Stimulated activated CD4-positive, alpha-beta T cell treated with anti-CD3 and anti-CD28 coated beads, TNF-alpha, amount 100 ng/mL, for 4 hours (primary cell): ENCODE measurements around the gene SEPTIN11.
A peak's percentile ranks its signal among the peaks of the same experiment; 100 is the strongest.

Experiments
- DNase-seq, 3 experiments: peaks; one replicate each; pipeline ENCODE4 v3.0.0-alpha.2; 2020; ENCODE audit warnings: low read depth in 3 of 3

SEPTIN11 gene

GRCh38 chr4:76979236-76979635 lies 29.7 kb downstream of the SEPTIN11 start:
- DNase-seq, result no peak

DNA sequence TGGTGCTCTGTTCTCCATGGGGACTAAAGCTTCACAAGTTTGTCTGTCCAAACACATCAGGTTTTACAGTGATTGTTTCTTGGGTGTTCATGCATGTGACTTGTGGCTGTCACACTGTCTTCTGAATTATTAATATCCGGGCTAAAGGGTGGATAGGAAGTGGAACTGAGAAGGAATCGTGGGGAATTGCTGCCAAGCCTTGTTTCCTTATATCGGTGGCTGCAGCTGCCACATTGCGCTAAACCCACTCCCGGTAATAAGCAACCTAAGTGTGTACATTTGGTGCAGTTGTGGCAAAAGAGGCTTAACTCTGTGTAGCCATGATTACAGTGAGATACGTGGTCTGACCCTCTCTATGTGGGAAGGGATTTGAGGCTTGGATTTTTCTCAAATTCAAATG lies 30.7 kb downstream of the SEPTIN11 start:
- no peak for DNase-seq

- DNase-seq, result no peak
These were observed 32.1 kb downstream of the SEPTIN11 start for GRCh38 chr4:76981644-76982043.

DNA sequence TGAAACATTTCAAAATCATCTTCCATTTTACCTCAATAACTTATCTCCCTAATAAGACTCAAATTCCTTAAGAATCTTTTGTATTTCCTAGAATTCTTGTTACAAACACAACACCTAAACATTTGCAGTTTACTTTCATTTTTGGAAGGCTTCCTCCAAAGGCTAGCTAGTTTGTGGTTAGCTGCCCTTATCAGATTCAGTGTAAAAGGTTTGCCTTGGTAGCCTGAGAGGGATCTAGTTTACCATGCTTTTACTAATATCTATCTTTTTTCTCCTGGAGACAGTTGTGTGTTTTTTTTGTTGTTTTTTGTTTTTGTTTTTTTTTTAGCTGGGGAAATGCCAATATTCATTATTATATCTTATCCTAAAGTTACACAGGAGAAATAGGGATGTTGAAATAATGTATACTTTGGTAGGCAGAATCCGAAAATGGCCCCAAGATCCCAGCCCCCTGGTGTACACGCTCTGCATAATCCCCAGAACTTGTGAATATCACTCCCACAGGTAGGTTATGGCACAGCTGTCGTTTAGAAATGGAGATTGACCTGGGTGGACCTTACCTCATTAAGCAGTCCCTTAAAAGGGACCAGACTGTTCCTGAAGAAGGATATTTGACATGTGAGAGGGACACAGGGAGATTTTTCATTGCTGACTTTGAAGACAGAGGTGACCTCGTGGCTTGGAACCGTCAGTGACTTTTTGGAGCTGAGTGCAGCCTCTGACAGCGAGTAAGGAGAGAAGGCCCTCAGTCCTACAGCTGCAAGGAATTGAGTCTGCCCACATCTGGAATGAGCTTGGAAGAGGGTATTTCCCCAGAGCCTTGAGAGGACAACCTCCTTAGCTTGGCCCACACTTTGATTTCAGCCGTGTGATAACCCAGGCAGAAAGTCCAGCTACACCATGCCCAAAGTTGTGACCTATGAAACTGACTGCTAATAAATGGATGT lies 33.4 kb downstream of the SEPTIN11 start:
- DNase-seq, result no peak

GRCh38 chr4:76984127-76984526 lies 34.6 kb downstream of the SEPTIN11 start:
- no peak for DNase-seq

DNA sequence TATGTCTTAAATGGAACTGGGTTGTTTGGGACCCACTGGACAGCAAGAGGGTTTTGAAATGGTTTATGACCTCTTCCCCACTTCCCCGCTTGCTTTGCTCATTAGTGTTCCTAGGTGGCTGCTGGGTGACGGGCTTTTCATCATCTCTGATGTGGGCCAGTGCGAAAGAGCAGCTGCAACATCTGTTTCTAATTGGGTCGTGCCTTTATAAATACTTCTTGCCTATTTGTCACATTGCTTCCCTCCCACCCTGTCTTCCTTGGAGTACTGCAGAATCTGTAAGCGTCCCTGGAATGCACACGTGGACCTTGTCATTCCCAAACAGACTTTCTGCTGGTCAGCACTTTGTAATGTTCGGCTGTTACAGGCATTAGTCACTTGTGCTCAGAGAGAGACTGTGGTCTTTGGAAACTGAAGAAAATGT lies 35.2 kb downstream of the SEPTIN11 start:
- DNase-seq, result no peak

- no peak for DNase-seq
These were observed 37.6 kb downstream of the SEPTIN11 start for GRCh38 chr4:76987153-76987591.

DNA sequence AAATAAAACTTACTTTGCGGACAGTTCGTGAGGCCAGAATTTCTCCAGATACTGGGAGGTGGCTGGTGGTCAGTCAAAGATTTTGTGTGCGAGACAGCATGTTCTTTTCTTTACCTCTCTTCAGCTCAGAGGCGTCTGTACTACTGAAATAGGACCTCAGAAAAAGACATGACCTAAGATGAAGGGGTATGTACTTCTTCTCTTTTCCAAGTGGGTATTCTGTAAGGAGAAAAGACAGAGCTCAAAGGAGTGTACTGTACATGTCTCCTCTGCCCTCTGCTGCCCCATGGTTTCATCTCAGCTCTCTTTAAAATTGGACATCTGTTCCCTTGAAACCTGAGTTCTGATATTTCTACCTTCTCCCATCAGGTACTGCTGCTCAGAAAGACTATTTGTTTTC lies 38.1 kb downstream of the SEPTIN11 start:
- no peak for DNase-seq

GRCh38 chr4:76989391-76990061 lies 40.0 kb downstream of the SEPTIN11 start:
- peak in 1 of 3 experiments; percentile 18 for DNase-seq

- DNase-seq, result no peak
These were observed 40.9 kb downstream of the SEPTIN11 start for GRCh38 chr4:76990288-76991080.

- no peak for DNase-seq
These were observed 41.7 kb downstream of the SEPTIN11 start for GRCh38 chr4:76991161-76991660.

DNA sequence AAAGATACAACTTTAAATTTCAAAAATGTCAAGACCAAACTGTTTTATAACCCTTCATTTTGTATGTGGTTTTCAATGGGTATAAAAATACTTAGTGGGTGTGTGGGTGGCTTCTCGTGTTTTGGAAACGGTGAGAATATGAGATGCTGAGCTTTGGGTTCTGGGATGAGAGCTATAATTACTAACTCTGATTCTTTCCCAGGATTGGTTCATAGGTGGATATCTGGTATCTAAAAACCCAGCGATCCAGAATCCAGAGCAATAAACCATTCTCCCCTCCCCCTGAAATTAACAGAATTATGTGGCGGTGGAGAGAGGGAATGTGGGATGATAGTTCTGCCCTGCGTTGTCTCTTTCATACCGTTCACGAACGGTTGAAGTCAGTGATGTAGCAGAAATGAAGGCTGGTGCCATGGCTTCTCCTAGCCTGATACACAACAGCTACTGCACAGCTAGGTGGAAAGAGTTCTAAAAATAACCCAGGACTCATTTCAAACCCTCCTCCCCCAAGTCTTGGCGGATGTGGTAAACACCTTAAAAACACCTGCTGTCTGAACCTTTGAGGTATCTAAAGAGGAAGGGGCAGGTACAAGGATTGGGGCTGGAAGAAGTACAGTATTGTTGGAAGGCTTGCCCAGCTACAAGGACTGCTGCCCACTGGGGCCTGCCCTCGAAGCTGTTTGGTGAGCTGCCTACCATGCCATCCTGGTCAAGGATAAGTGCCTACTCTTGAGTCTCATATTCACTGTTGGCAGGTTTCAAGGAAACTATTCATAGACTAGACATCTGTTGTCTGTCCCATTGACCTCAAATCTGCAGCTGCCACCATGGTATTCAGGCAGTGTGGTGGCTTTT lies 44.5 kb downstream of the SEPTIN11 start:
- peak in 2 of 3 experiments; percentile 5 to 28 for DNase-seq

GRCh38 chr4:76995776-76996175 lies 46.2 kb downstream of the SEPTIN11 start:
- no peak for DNase-seq

- no peak for DNase-seq
These were observed 46.9 kb downstream of the SEPTIN11 start for GRCh38 chr4:76996445-76996844.

GRCh38 chr4:76997077-76997476 lies 47.5 kb downstream of the SEPTIN11 start:
- DNase-seq, result no peak

GRCh38 chr4:76997532-76997931 lies 48.0 kb downstream of the SEPTIN11 start:
- DNase-seq, result no peak

GRCh38 chr4:76998251-76998901 lies 48.8 kb downstream of the SEPTIN11 start:
- DNase-seq, result no peak
